GM23248 (cell line): Measurements from ENCODE around the gene OR6C4. TPM values are rescaled to one million over a fixed set of nuclear protein-coding genes. Genes with fewer than 3 reads are reported as not detected.
"Not testable (repeated sequence)": the region's sequence is repeated elsewhere in the genome, so short reads cannot be mapped to it uniquely, and the experiment has no call there.

Experiments used
- DNase-seq: peaks from one replicate; pipeline ENCODE4 v3.0.0-alpha.2; 2015
- H2AFZ ChIP-seq: fragments of 200-600 bp; sonication (generic); 2 replicates; pipeline ENCODE4 v1.6.1; 2016; ENCODE audit warnings: antibody characterized with exemption
- H3F3A ChIP-seq: fragments of 200-600 bp; sonication (generic); 2 replicates; pipeline ENCODE4 v1.6.1; 2016; ENCODE audit warnings: mild to moderate bottlenecking, antibody characterized with exemption, mixed run types; ENCODE audit not compliant: insufficient read depth
- H3K27ac ChIP-seq: fragments of 200-600 bp; sonication (generic); 2 replicates; pipeline ENCODE4 v1.5.1; 2016; ENCODE audit warnings: mild to moderate bottlenecking
- H3K27me3 ChIP-seq: fragments of 200-600 bp; sonication (generic); replicated peaks from 2 replicates; pipeline ENCODE4 v1.6.1; 2016; ENCODE audit warnings: mild to moderate bottlenecking; ENCODE audit not compliant: insufficient read depth
- H3K36me3 ChIP-seq: fragments of 200-600 bp; sonication (generic); 2 replicates; pipeline ENCODE4 v1.6.1; 2016; ENCODE audit warnings: low read depth, mild to moderate bottlenecking
- H3K4me1 ChIP-seq: fragments of 200-600 bp; sonication (generic); 2 replicates; pipeline ENCODE4 v1.6.1; 2016; ENCODE audit warnings: mild to moderate bottlenecking; ENCODE audit not compliant: insufficient read depth
- H3K4me2 ChIP-seq: fragments of 200-600 bp; sonication (generic); one replicate; pipeline ENCODE4 v1.6.1; 2016; ENCODE audit warnings: mild to moderate bottlenecking; ENCODE audit not compliant: unreplicated experiment
- H3K4me3 ChIP-seq: fragments of 200-600 bp; sonication (generic); 2 replicates; pipeline ENCODE4 v1.5.1; 2016; ENCODE audit warnings: mild to moderate bottlenecking
- H3K79me2 ChIP-seq: fragments of 200-600 bp; sonication (generic); 2 replicates; pipeline ENCODE4 v1.6.1; 2016; ENCODE audit warnings: mild to moderate bottlenecking; ENCODE audit not compliant: insufficient read depth
- H3K9ac ChIP-seq: fragments of 200-600 bp; sonication (generic); 2 replicates; pipeline ENCODE4 v1.6.1; 2016; ENCODE audit warnings: mild to moderate bottlenecking
- H3K9me2 ChIP-seq: fragments of 200-600 bp; sonication (generic); 2 replicates; pipeline ENCODE4 v1.6.1; 2016; ENCODE audit warnings: mixed run types, mild to moderate bottlenecking, moderate library complexity; ENCODE audit not compliant: insufficient read depth
- H3K9me3 ChIP-seq: fragments of 200-600 bp; sonication (generic); one replicate; pipeline ENCODE4 v1.6.1; 2017; ENCODE audit warnings: low read depth
- H4K20me1 ChIP-seq: fragments of 200-600 bp; sonication (generic); 2 replicates; pipeline ENCODE4 v1.6.0; 2016; ENCODE audit not compliant: insufficient read depth
- EZH2 ChIP-seq: fragments of 200-600 bp; sonication (generic); IDR thresholded peaks from 2 replicates; pipeline ENCODE4 v1.6.1; 2018; ENCODE audit warnings: antibody characterized with exemption, mild to moderate bottlenecking; ENCODE audit not compliant: insufficient read depth, poor library complexity, severe bottlenecking
- EZH2phosphoT487 ChIP-seq: fragments of 200-600 bp; sonication (generic); IDR thresholded peaks from 2 replicates; pipeline ENCODE4 v1.6.1; 2018; ENCODE audit warnings: antibody characterized with exemption, moderate library complexity, mild to moderate bottlenecking, low read depth; ENCODE audit not compliant: insufficient read depth
- WGBS, 2 experiments: methylation state at CpG; one replicate each; pipeline ENCODE4 v1.1.6; 2015 to 2017; ENCODE audit warnings: low lambda C conversion rate in 2 of 2, low coverage in 1 of 2; ENCODE audit errors: missing lambda C conversion rate in 2 of 2; 5-methylcytosine and 5-hydroxymethylcytosine counted together
- in situ Hi-C: fragments of 300-500 bp; cut with MboI; formaldehyde crosslinking; loops from 2 replicates; pipeline ENCODE4 v1.15.0; 2020
- polyA plus RNA-seq: library from polyadenylated mRNA; unstranded; fragments of >200 nt; fragmentation: Nextera tagmentation; extraction: Ambion mirVana; gene quantifications from 2 replicates; pipeline ENCODE4 v1.2.1, GENCODE V29; 2016
- total RNA-seq: library from RNA; depleted of rRNA; stranded (reverse); fragments of >200 nt; shearing (Covaris generic); gene quantifications from 2 replicates; pipeline ENCODE4 v1.2.3, GENCODE V29; 2014; rRNA removed

OR6C4 gene
- total and polyA plus RNA-seq, 2 experiments from 2014 or later = not detected

DNA sequence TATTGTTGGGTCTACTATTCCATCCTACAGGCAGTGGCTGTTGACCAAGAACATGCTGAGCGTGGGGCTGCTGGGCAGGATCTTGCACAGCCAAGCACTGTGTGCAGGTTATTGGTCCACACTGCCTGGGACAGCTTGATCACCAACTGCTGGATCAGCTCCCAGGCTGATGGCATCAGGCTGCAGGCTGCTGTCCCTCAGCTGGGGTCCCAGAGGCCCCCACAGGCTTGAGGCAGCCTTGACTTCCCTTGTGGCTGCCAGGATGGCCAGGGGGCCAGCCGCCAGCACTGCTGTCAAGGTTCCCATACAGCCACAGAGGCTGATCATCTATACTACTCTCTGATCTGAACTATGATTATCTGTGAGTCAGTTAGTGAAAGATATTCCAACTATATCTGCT, 32.7 kb downstream of the OR6C4 start:
- H3K36me3 ChIP-seq = no peaks in the 10 kb centered on the region
- H4K20me1 ChIP-seq = no peaks in the 10 kb centered on the region
- H3F3A ChIP-seq = no peaks in the 10 kb centered on the region
- no peak for TF ChIP-seq EZH2
- TF ChIP-seq EZH2phosphoT487 = no peak
- 13% methylated on average over 2 of the region's 2 CpGs for WGBS, 2 experiments
- H3K4me1 ChIP-seq = no peaks in the 10 kb centered on the region
- H2AFZ ChIP-seq = no peak overlapping the region
- H3K4me3 ChIP-seq = no peak overlapping the region
- H3K27ac ChIP-seq = no peak overlapping the region
- no peaks in the 10 kb centered on the region for H3K79me2 ChIP-seq
- H3K27me3 ChIP-seq = no peaks in the 10 kb centered on the region
- in situ Hi-C loops = no loop called here
- H3K9me2 ChIP-seq = no peaks in the 10 kb centered on the region
- H3K9me3 ChIP-seq = no peaks in the 10 kb centered on the region
- no peak for DNase-seq
- H3K4me2 ChIP-seq = no peak overlapping the region
- no peak overlapping the region for H3K9ac ChIP-seq

DNA sequence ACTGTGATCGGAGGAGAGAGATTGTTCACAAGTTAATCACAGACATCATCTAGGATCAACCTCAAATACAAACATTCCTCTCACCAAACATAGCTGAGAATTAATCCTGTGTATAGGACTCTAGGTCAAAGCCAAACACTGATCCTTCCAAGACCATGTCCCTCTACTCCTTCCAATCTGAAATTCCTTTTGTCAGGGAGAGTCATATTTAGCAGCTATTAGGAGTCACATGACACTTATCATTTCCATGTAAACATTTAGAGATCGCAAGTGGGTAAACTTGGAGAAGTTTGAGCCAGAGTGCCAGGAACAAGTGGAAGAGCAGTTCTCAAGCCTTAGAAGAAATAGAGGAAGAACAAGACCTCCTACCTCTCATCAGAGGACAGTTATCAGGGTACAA, 36.4 kb downstream of the OR6C4 start:
- H3K79me2 ChIP-seq = no peaks in the 10 kb centered on the region
- H3K4me3 ChIP-seq = no peak overlapping the region
- H3K9me2 ChIP-seq = no peaks in the 10 kb centered on the region
- H3K9me3 ChIP-seq = no peaks in the 10 kb centered on the region
- WGBS, 2 experiments = 42 to 49% methylated on average over 2 of the region's 2 CpGs
- no peak for DNase-seq
- no peak overlapping the region for H3K27ac ChIP-seq
- H3F3A ChIP-seq = no peaks in the 10 kb centered on the region
- no peaks in the 10 kb centered on the region for H3K36me3 ChIP-seq
- H2AFZ ChIP-seq = no peak overlapping the region
- TF ChIP-seq EZH2phosphoT487 (no peak), EZH2 (no peak)
- no peak overlapping the region for H3K9ac ChIP-seq
- in situ Hi-C loops = no loop called here
- H4K20me1 ChIP-seq = no peaks in the 10 kb centered on the region
- no peaks in the 10 kb centered on the region for H3K27me3 ChIP-seq
- no peak overlapping the region for H3K4me2 ChIP-seq
- H3K4me1 ChIP-seq = no peaks in the 10 kb centered on the region

DNA sequence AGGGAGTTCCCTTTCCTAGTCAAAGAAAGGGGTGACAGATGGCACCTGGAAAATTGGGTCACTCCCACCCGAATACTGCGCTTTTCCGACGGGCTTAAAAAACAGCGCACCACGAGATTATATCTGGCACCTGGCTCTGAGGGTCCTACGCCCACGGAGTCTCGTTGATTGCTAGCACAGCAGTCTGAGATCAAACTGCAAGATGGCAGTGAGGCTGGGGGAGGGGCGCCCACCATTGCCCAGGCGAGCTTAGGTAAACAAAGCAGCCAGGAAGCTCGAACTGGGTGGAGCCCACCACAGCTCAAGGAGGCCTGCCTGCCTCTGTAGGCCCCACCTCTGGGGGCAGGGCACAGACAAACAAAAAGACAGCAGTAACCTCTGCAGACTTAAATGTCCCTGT, 40.8 kb downstream of the OR6C4 start:
- DNase-seq, H4K20me1 ChIP-seq, H3K4me3 ChIP-seq, H3K27me3 ChIP-seq, H2AFZ ChIP-seq, H3K9me3 ChIP-seq, H3K79me2 ChIP-seq, in situ Hi-C loops, H3F3A ChIP-seq, H3K9ac ChIP-seq, H3K4me2 ChIP-seq, H3K9me2 ChIP-seq, H3K4me1 ChIP-seq, H3K36me3 ChIP-seq, H3K27ac ChIP-seq: not testable (repeated sequence)
- 51 to 62% methylated on average over 9 to 12 of the region's 12 CpGs for WGBS, 2 experiments

Other genes starting within 250 kb of the OR6C4 start
- gene OR6C1, start 235.3 kb upstream of the OR6C4 start, total RNA-seq = not detected in 2 replicates
- gene OR6C1, start 235.3 kb upstream of the OR6C4 start, polyA plus RNA-seq = not detected in 2 replicates
- gene OR6C3, start 218.9 kb upstream of the OR6C4 start, total RNA-seq = not detected in 2 replicates
- gene OR6C3, start 218.9 kb upstream of the OR6C4 start, polyA plus RNA-seq = not detected in 2 replicates
- gene OR6C75, start 186.6 kb upstream of the OR6C4 start, total RNA-seq = not detected in 2 replicates
- not detected in 2 replicates for gene OR6C75, start 186.6 kb upstream of the OR6C4 start, polyA plus RNA-seq
- gene OR6C65, start 149.1 kb upstream of the OR6C4 start, total RNA-seq = not detected in 2 replicates
- not detected in 2 replicates for gene OR6C65, start 149.1 kb upstream of the OR6C4 start, polyA plus RNA-seq
- gene OR6C76, start 123.3 kb upstream of the OR6C4 start, total RNA-seq = not detected in 2 replicates
- not detected in 2 replicates for gene OR6C76, start 123.3 kb upstream of the OR6C4 start, polyA plus RNA-seq
- gene OR6C2, start 105.5 kb upstream of the OR6C4 start, total RNA-seq = not detected in 2 replicates
- gene OR6C2, start 105.5 kb upstream of the OR6C4 start, polyA plus RNA-seq = not detected in 2 replicates
- gene OR6C70, start 79.5 kb upstream of the OR6C4 start, total RNA-seq = not detected in 2 replicates
- gene OR6C70, start 79.5 kb upstream of the OR6C4 start, polyA plus RNA-seq = not detected in 2 replicates
- gene OR6C68, start 57.2 kb upstream of the OR6C4 start, total RNA-seq = not detected in 2 replicates
- gene OR6C68, start 57.2 kb upstream of the OR6C4 start, polyA plus RNA-seq = not detected in 2 replicates
- gene OR2AP1, start 22.9 kb downstream of the OR6C4 start, total RNA-seq = not detected in 2 replicates
- gene OR2AP1, start 22.9 kb downstream of the OR6C4 start, polyA plus RNA-seq = not detected in 2 replicates
- gene OR10P1, start 87.3 kb downstream of the OR6C4 start, total RNA-seq = not detected in 2 replicates
- gene OR10P1, start 87.3 kb downstream of the OR6C4 start, polyA plus RNA-seq = not detected in 2 replicates
- gene ITGA7, start 158.3 kb downstream of the OR6C4 start, total RNA-seq = 6.6 and 7.2 TPM in 2 replicates
- gene ITGA7, start 158.3 kb downstream of the OR6C4 start, polyA plus RNA-seq = 2.0 and 2.1 TPM in 2 replicates
- 47.6 and 110 TPM in 2 replicates for gene BLOC1S1, start 166.4 kb downstream of the OR6C4 start, total RNA-seq
- gene BLOC1S1, start 166.4 kb downstream of the OR6C4 start, polyA plus RNA-seq = 193 and 197 TPM in 2 replicates
- 15.4 and 27.2 TPM in 2 replicates for gene RDH5, start 170.8 kb downstream of the OR6C4 start, total RNA-seq
- gene RDH5, start 170.8 kb downstream of the OR6C4 start, polyA plus RNA-seq = 15.6 and 17.6 TPM in 2 replicates
- 1,521 and 1,535 TPM in 2 replicates for gene CD63, start 179.4 kb downstream of the OR6C4 start, total RNA-seq
- gene CD63, start 179.4 kb downstream of the OR6C4 start, polyA plus RNA-seq = 3,562 and 3,671 TPM in 2 replicates
- gene GDF11, start 193.5 kb downstream of the OR6C4 start, total RNA-seq = 2.1 and 9.9 TPM in 2 replicates
- 0.56 and 0.67 TPM in 2 replicates for gene GDF11, start 193.5 kb downstream of the OR6C4 start, polyA plus RNA-seq